Mucosa of descending colon (tissue), 3 donors: ENCODE data around the gene UNC80. TPM values are rescaled to one million over a fixed set of nuclear protein-coding genes. Genes with fewer than 3 reads are reported as not detected.

Source experiments
- ATAC-seq: fragments of 200-7000 bp; cut with Tn5 transposase; one replicate; pipeline ENCODE4 v1.9.1; 2020; ENCODE audit warnings: mild to moderate bottlenecking, moderate library complexity
- DNase-seq, 3 donors: peaks; one replicate each; pipeline ENCODE4 v3.0.0-alpha.2; 2020
- H3K36me3 ChIP-seq: fragments of 200-600 bp; one replicate; pipeline ENCODE4 v1.8.0; 2021; ENCODE audit warnings: low read depth, mild to moderate bottlenecking
- H3K4me1 ChIP-seq: fragments of 200-600 bp; one replicate; pipeline ENCODE4 v1.8.0; 2021; ENCODE audit warnings: low read depth, mild to moderate bottlenecking
- H3K4me3 ChIP-seq: fragments of 200-600 bp; one replicate; pipeline ENCODE4 v1.8.0; 2021; ENCODE audit warnings: mild to moderate bottlenecking
- H3K9me3 ChIP-seq: fragments of 200-600 bp; one replicate; pipeline ENCODE4 v1.8.0; 2021; ENCODE audit warnings: mild to moderate bottlenecking
- intact Hi-C, 2 donors: fragments of 100-400 bp; cut with DNase I in 1 of 2; cut with micrococcal nuclease in 1 of 2; formaldehyde crosslinking; loops; one replicate each; pipeline versions ENCODE4 v1.11.0 to v1.11.1; 2022; cut with DNase I, micrococcal nuclease
- total RNA-seq, 3 donors: library from RNA; stranded (reverse); fragmentation: NEBNext Ultra II Directional in 2 of 3; extraction: Animal tissue kit (Norgen Biotek cat#: 25700) in 2 of 3; gene quantifications; one replicate each; pipeline versions ENCODE4 v1.2.1 to v1.2.4, GENCODE V29; 2021 to 2023
- TF ChIP-seq, protein P1 (sequence below): fragments of 200-600 bp; IDR thresholded peaks from one replicate; pipeline ENCODE4 v1.8.0; 2022; ENCODE audit warnings: antibody characterized with exemption, mild to moderate bottlenecking
- donor health status: DM: no; HTN: no; CAD: no; lungs with moderate emphysema.
- donor health status: DM: no; HTN: no; CAD: no.
- donor health status: DM: no; HTN: yes; CAD: no.

The UNC80 gene
- total RNA-seq, 3 donors from 2014 or later, result 0.09 to 1.6 (median 0.12) TPM

DNA sequence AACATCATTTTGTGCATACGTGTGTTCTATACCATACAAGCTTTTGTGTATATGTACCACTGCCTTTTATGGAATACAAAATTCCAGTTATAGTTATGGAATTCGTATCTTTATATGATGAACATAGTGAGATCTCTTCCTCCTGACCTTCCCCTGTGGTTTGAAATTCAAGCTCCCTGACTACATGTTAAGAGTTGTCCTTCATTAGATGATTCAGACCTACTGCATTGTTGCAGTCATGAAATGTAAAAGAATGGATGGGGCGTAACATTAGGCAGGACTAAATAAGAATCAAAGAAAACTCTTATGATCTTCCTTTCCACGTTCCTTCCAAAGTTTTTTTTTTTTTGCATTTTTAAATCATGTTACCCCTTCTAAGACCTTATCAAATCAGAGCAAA is 107.1 kb downstream of the UNC80 start:
- Histone ChIP-seq H3K4me3 (no peak overlapping the region), H3K9me3 (no peaks in the 10 kb centered on the region), H3K36me3 (no peaks in the 10 kb centered on the region), H3K4me1 (no peaks in the 10 kb centered on the region)
- TF ChIP-seq, protein P1, sequence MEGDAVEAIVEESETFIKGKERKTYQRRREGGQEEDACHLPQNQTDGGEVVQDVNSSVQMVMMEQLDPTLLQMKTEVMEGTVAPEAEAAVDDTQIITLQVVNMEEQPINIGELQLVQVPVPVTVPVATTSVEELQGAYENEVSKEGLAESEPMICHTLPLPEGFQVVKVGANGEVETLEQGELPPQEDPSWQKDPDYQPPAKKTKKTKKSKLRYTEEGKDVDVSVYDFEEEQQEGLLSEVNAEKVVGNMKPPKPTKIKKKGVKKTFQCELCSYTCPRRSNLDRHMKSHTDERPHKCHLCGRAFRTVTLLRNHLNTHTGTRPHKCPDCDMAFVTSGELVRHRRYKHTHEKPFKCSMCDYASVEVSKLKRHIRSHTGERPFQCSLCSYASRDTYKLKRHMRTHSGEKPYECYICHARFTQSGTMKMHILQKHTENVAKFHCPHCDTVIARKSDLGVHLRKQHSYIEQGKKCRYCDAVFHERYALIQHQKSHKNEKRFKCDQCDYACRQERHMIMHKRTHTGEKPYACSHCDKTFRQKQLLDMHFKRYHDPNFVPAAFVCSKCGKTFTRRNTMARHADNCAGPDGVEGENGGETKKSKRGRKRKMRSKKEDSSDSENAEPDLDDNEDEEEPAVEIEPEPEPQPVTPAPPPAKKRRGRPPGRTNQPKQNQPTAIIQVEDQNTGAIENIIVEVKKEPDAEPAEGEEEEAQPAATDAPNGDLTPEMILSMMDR, result no peak
- DNase-seq (no peak), ATAC-seq (no peak)
- intact Hi-C loops, result no loop called here

- intact Hi-C loops, result no loop called here
- Histone ChIP-seq H3K9me3 (no peaks in the 10 kb centered on the region), H3K36me3 (no peaks in the 10 kb centered on the region), H3K4me1 (no peaks in the 10 kb centered on the region), H3K4me3 (no peak overlapping the region)
- DNase-seq (no peak), ATAC-seq (no peak)
- TF ChIP-seq, protein P1, result no peak
These were observed 129.0 kb downstream of the UNC80 start for GRCh38 chr2:209900638-209901037.

- intact Hi-C loops, result no loop called here
- TF ChIP-seq, protein P1, result no peak
- Histone ChIP-seq H3K36me3 (no peaks in the 10 kb centered on the region), H3K4me3 (no peak overlapping the region), H3K9me3 (no peaks in the 10 kb centered on the region), H3K4me1 (no peaks in the 10 kb centered on the region)
- DNase-seq (no peak), ATAC-seq (no peak)
These were observed 129.5 kb downstream of the UNC80 start for GRCh38 chr2:209901172-209901571.

DNA sequence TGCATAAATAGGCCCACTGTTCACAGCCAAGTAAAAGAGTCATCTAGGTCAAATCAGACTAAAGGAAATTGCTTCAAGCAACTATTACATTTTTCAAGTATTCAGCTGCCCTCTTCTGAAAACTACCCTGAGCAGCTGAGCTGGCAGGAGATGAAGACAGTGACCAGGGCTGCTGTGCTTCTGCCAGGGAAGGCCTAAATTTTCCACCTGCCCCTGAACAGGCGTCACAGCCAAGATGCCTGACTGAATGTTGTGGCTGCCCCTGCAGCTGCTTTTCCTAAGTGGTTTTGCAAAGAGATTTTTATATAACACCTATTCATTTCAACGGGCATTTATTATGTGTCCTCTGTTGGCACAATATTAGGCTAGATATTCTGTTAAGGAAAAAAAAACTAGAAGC is 134.1 kb downstream of the UNC80 start:
- no peak for ATAC-seq
- Histone ChIP-seq H3K9me3 (no peaks in the 10 kb centered on the region), H3K4me1 (no peaks in the 10 kb centered on the region), H3K4me3 (no peak overlapping the region), H3K36me3 (no peaks in the 10 kb centered on the region)
- intact Hi-C loops, result no loop called here
- TF ChIP-seq, protein P1, result no peak
- no peak for DNase-seq

DNA sequence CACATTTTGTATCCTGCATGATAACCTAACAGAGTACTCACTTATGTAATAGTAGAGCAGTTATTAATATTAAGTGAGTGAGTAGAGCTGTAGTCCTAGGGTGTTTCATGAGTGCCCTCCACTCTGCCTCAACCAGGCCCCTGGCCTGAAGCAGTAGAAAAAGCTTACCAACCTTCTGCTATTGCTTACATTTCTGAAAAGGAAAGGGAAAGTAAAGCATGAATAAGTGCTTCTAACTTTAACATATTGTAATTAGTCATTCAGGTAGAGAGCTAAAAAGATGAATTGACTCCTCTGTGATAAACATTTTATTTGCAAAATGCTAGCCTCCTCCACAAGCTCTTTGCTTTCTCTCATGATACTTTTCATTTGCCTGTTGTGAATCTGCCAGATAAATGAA is 136.1 kb downstream of the UNC80 start:
- Histone ChIP-seq H3K4me3 (no peak overlapping the region), H3K9me3 (no peaks in the 10 kb centered on the region), H3K36me3 (no peaks in the 10 kb centered on the region), H3K4me1 (no peaks in the 10 kb centered on the region)
- no peak for ATAC-seq
- TF ChIP-seq, protein P1, result no peak
- intact Hi-C loops, result no loop called here
- no peak for DNase-seq

- Histone ChIP-seq H3K9me3 (no peaks in the 10 kb centered on the region), H3K4me3 (no peak overlapping the region), H3K36me3 (no peaks in the 10 kb centered on the region), H3K4me1 (no peaks in the 10 kb centered on the region)
- intact Hi-C loops, result no loop called here
- no peak for DNase-seq
- ATAC-seq, result no peak
- TF ChIP-seq, protein P1, result no peak
These were observed 136.9 kb downstream of the UNC80 start for GRCh38 chr2:209908511-209908910.
